HG03103 (cell line): ENCODE measurements around the gene LZTR1.
"Not testable (repeated sequence)": the region's sequence is repeated elsewhere in the genome, so short reads cannot be mapped to it uniquely, and the experiment has no call there.

ENCODE experiments used
- ATAC-seq: cut with Tn5 transposase; IDR thresholded peaks from one replicate; pipeline ENCODE4 v1.9.1; 2021; ENCODE audit warnings: low read depth; ENCODE audit not compliant: unreplicated experiment

LZTR1 gene

DNA sequence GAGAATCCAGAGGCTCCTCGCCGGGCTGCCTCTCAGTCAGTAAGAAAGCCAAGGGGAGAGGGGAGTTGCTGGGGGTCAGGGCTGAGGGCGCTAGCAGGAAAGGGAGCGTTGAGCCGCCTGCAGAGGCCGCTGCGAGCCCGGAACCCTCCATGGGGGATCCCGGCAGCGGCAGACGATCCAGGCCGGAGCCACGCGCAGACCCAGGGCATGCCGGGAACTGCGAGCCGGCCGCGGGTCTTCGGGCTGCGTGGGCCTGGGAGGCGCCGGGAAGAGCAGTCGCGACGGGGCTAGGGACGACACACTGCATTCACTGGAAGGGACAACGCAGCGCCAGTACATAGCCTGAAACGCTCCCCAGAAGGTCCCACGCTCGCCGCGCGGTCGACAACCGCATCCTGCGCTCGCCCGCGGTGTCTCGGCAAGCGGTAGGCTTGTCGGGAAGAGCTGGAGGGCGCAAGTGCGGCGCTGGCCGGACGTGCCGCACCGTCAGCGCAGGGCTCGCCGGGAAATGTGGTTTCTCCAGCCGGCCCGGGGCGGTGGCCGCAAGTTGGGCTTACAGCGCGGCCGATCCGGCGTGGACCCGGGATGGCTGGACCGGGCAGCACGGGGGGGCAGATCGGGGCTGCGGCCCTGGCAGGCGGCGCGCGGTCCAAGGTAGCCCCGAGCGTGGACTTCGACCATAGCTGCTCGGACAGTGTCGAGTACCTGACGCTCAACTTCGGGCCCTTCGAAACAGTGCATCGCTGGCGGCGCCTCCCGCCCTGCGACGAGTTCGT, at the start of gene LZTR1:
Gene LZTR1 (plus strand): TSS at position 511 of the 776 bp plus-strand sequence. CDS start 75 bp downstream, at position 586.
- peak; percentile 73 for ATAC-seq

DNA sequence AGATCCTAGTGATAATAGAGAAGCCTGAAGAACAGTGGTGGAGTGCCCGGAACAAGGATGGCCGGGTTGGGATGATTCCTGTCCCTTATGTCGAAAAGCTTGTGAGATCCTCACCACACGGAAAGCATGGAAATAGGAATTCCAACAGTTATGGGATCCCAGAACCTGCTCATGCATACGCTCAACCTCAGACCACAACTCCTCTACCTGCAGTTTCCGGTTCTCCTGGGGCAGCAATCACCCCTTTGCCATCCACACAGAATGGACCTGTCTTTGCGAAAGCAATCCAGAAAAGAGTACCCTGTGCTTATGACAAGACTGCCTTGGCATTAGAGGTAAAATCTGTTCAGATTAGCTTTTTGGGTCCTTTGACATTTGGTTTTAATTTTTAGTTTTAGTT, 48.2 kb upstream of the LZTR1 start:
- ATAC-seq = no peak

DNA sequence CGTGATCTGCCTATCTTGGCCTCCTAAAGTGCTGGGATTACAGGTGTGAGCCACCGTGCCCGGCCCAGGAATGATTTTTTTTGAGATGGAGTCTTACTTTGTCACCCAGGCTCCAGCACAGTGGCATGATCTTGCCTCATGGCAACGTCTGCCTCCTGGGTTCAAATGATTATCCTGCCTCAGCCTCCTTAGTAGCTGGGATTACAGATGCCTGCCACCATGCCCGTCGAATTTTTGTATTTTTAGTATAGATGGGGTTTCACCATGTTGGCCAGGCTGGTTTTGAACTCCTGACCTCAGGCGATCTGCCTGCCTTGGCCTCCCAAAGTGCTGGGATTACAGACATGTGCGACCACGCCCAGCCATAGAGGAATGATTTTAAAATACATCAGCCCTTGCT, 47.0 kb upstream of the LZTR1 start:
- ATAC-seq = not testable (repeated sequence)

DNA sequence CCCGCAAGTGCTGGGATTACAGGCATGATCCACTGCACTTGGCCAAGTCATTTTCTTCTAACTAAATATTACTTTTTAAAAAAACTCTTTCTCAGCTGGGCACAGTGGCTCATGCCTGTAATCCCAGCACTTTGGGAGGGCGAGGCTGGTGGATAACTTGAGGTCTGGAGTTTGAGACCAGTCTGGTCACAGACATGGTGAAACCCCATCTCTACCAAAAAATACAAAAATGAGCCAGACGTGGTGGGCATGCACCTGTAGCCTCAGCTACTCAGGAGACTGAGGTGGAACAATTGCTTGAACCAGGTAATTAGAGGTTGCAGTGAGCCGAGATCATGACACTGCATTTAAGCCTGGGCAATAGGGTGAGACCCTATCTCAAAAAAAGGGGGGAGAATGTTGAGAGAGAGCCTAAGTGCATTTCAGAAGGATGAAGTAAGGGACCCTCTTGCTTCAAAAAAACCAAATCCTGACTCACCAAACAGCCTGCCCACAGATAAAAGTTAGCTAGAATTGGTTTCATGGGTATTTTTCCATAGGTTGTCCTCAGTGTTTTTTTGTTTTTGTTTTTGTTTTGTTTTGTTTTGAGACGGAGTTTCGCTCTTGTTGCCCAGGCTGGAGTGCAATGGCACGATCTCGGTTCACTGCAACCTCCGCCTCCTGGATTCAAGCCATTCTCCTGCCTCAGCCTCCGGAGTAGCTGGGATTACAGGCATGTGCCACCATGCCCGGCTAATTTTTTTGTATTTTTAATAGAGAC, 46.1 kb upstream of the LZTR1 start:
- not testable (repeated sequence) for ATAC-seq

DNA sequence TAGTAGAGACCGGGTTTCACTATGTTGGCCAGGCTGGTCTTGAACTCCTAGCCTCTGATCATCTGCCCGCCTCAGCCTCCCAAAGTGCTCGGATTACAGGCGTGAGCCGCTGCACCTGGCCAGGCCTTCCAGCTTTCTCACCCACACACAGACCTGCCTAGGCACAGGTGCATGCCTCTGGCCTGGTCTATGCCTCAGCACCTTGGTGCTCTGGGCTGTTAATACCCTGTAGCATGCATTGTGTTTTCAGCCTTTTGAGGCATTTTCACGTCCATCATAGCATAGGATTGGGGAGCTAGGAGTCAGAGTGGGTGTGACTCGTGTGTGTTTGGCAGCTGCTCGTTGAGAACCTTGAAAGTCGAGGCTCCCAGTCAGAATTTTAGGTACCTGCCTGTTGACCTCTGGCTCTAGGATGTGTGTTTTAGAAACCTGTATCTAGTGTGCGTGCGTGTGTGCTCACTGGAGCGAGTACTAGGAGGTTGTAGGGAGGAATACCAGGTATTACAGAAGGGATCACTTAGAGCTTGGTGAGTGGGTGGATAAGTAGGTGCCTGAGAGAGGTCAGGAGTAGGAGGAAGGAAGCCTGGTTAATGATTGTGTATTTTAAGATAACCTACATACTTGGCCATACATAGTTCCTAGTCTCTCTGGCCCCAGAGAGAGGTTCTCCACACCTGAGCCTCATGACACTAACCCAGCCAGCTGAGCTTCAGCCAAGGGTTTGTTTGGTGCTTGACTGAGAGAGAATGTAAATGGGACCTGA, 44.9 kb upstream of the LZTR1 start:
- ATAC-seq = no peak

DNA sequence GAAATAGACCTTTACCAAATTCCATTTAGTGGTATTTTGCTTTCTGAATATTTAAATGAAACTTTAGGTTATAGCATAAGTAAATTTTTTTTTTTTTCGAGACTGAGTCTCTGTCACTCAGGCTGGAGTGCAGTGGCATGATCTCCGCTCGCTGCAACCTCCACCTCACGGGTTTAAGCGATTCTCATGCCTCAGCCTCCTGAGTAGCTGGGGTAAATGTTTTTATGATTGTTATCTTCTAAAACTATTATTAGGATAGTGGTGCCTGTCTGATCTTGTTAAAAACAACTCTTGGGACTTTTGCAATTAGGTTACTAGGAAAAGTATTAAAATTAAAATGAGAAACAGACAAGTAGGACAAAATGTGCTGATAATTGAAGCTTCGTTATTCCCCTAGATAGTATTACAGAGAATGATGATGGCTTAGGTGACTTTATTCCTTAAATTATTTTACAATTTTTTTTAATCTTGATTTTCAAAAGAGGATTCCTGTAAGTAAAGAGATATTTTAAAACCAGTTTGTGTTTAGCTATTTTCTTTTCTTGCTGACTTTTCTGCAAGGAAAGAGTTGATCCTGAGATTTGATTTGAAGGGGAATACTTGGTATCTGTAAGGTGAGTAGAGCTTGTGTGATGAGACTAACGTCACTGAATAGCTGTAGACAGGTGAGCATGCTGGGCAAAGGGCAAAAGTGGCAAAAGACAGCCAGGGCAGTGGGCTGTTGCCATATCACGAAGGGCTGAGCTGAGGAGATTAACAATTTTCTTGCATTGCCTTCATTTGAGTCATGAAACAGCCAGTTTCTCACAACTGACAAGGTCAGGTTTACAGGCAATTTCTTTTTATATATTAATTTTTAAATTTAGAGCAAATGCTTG, 44.1 kb upstream of the LZTR1 start:
- no peak for ATAC-seq

DNA sequence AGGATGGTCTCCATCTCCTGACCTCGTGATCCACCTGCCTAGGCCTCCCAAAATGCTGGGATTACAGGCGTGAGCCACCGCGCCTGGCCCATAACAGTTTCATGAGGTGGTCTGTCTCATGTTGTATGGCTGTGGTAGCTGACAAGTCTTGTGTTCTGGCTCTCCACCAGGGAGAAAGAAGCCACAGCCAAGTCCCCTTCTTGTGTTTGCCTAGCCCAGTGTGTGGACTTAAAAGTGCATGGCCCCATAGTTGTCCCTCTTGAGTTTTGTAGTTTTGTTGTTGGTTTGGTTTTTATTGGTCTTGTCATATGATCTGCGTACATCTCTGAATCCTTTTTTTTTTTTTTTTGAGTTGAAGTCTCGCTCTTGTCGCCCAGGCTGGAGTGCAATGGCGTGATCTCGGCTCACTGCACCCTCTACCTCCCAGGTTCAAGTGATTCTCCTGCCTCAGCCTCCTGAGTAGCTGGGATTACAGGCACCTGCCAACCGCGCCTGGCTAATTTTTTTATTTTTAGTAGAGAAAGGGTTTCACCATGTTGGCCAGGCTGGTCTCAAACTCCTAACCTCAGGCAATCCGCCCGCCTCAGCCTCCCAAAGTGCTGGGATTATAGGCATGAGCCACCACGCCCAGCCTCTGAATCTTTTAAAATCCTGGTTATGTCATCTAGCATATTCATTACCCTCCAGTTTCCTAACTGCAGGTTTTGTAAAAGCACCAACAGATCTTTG, 42.5 kb upstream of the LZTR1 start:
- ATAC-seq = not testable (repeated sequence)

DNA sequence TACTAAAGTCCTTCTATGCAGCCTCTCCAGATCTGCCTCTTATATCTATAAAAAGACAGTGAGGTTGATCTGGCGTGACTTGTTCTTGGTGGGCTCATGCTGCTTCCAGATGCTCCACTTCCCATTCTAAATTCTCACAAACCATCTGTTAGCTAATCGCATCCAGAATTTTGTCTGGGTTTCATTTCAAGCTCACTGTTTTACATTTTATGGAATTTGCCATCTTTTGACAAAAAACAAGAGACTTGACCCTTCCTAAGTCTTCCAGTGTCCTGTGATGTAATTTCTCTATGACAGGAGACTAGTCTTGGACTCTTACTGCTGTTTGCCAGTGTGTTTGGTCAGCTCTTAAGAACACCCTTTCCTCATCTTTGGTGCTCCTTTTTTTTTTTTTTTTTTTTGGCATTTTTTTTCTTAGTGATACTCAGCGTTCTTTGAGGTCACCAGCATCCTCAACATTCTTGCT, 41.9 kb upstream of the LZTR1 start:
- no peak for ATAC-seq

DNA sequence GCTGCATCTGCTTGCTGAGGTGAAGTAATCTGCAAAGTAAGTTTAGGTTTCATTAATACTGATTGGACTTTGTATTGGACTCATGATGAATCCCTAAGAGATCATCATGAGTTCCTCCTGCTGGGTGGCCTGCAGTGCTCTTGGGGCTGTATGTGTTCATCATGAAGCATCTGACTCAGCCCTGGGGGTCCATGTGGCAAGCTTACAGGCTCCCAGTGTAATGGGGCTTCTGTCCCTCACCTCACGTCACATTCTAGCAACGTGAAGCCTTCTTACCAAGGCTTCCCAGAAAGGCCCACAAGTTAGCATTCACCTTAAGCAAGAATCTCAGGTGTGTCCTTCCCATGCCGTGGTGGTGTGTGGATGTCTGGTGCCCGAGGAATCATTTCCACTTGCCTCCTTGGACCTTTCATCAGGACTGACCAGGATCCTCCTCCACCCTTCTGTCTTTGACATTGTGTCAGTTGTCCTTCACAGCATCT, 41.2 kb upstream of the LZTR1 start:
- no peak for ATAC-seq

DNA sequence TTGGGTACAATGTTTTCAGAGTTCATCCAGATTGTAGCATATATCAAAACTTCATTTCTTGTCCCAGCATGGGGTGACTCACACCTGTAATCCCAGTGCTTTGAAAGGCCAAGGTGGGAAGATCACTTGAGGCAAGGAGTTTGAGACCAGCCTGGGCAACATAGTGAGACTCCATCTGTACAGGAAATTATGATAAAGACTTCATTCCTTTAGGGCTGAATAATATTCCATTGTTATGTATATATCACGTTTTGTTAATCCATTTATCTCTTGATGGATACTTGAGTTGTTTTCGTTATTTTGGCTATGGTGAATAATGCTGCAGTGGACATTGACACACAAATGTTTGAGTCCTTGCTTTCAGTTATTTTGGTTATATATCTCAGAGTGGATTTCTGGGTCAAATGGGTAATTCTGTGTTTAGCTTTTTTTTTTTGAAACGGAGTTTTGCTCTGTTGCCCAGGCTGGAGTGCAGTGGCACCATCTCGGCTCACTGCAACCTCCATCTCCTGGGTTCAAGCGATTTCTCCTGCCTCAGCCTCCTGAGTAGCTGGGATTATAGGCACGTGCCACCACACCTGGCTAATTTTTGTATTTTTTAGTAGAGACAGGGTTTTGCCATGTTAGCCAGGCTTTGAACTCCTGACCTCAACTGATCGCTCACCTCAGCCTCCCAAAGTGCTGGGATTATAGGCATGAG, 39.7 kb upstream of the LZTR1 start:
- ATAC-seq = not testable (repeated sequence)

DNA sequence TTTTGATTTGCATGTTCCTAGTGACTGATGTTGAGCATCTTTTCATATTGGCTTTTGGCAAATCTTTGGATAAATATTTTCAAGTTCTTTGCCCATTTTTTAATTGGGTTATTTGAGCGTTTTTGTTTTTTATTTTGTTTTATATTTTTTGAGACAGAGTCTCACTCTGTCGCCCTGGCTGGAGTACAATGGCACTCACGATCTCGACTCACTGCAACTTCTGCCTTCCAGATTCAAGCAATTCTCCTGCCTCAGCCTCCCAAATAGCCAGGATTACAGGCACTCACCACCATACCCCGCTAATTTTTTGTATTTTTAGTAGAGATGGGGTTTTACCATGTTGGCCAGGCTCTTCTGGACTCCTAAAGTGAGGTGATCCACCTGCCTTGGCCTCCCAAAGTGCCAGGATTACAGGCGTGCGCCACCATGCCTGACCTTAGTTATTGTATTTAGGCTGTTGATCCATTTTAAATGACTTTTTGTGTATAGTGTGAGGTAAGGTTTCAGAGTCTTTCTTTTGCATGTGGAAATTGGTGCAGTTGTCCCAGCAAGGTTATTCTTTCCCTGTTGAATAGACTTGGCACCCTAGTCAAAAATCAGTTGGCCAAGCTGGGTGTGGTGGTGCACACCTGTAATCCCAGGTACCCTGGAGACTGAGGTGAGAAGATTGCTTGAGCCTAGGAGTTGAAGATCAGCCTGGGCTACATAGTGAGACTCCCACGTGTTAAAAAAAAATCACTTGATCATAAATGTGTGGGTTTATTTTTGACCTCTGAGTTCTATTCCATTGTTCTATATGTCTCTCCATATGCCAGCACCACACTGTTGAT, 38.8 kb upstream of the LZTR1 start:
- ATAC-seq = no peak

DNA sequence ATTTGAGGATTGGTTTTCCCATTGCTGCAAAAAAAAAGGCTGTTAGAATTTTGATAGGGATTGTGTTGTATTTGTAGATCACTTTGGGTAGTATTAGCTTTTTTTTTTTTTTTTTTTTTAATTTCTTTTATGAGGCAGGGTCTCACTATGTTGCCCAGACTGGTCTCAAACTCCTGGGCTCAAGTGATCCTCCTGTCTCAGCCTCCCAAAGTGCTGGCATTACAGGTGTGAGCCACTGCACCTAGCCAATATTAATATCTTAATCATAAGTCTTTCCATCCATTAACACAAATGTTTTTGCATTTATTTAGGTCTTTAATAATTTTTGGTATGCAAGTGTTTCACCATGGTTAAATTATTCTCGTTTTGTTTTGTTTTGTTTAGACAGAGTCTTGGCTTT, 38.1 kb upstream of the LZTR1 start:
- ATAC-seq = no peak

DNA sequence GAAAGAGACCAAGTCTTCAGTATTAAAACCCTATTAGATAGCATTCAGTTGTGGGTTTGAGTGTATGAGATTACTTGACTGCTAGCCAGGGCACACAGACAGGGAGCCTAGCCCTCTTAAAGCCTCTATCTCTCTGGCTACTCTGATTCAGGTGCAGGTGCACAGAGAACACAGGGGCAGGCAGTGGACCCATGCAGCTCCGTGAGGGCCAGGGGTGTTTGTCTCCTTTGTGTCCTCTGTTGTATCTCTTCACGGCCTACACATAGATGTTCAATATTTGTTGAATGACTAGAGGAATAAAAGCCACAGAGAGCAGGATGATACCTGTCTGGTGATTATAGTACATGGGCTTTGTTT, 36.5 kb upstream of the LZTR1 start:
- no peak for ATAC-seq

DNA sequence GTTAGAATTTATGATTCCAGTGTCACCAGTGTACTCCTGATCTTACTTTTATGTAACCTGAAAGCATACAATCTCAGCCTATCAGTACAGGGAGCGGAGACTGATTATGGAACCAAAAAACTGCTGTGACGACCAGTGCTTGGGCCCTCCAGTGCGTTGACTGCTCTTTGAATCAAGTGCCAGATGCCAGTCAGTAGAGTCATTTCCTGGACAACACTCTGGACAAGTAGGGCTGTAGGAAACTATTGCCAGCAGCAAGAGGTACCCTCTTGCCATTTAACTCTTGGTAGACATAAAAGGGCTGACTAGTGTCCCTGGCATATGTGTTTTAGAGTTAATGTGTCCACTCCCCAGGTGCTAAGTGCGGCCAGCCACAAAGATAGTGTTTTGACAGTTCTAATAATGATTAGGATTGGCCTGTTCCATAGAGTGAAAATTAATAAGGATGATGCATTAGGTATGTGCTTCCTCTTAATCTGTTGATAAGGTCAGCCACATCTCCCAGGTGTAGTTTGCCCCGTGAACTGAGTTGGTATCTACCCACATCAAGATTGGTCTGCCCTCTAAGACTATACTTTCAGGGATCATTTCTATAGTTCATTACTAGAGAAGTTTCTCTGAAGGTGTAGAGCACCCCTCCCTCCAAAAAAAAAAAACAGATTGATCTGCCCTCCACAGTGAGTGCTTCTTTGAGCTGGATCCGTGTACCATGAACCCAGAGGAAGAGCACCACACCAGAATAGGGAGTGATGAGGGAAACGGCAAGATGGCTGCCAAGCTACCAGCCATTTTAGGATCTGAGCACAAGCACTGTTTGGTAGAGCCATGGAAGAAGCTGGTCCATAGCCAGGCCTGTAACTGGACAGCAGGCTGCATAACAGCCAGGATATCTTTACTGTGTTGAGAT, 35.8 kb upstream of the LZTR1 start:
- no peak for ATAC-seq

DNA sequence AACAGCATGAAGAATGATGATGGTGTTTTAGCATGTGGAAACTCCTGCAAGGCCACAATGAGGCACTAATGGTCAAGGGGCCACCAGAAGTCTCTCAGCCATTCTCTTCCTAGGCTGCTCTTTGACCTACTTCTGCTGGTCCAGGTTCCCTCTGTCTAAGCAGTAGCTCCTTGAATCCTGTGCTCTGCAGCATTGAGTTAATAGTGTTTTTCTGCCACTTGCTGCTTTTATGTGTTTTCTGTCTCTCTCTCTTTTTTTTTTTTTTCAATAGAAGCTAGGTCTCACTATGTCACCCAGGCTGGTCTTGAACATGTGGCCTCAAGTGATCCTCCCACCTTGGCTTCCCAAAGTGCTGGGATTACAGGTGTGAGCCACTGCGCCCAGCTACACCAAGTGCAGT, 35.1 kb upstream of the LZTR1 start:
- no peak for ATAC-seq

DNA sequence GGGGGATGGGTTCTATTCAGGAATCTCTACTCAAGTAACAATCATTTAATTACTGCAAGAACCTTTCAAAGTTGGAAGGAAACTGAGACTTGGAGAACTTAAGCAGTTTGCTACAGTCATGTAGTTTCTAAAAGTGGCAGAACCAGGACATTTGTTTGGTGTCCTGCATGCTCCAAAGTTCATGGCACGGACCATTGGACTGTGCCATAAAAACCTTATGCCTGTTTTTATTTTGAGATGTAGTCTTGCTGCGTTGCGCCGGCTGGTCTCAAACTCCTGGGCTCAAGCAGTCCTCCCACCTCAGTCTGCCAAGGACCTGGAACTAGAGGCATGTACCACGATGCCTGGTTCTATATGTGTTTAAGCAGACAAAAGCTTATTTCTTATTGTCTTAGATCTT, 33.6 kb upstream of the LZTR1 start:
- no peak for ATAC-seq

DNA sequence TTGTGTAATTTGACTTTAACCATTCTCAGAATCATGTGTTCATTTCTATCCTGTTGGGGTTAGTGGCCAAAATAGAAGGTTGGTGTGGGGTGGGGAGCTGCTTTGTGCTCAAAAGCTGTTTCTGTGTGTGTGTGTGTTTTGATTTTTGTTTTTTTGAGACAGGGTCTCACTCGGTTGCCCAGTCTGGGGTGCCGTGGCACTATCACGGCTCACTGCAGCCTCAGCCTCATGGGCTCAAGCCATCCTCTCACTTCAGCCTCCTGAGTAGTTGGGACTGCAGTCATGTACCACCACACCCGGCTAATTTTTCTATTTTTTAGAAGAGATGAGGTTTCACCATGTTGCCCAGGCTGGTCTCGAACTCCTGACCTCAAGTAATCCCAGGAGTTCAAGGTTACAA, 33.1 kb upstream of the LZTR1 start:
- ATAC-seq = no peak
